T-cell (primary cell): ENCODE data around the gene CREBBP. TPM values are rescaled to one million over a fixed set of nuclear protein-coding genes. Genes with fewer than 3 reads are reported as not detected.
A peak's percentile ranks its signal among the peaks of the same experiment; 100 is the strongest.

Experiments used
- ATAC-seq, 4 experiments: fragments of 200-7000 bp in 3 of 4; fragments of 150-1000 bp in 1 of 4; cut with Tn5 transposase; replicated peaks in 1 of 4; 1 replicate in 3 of 4; 2 replicates in 1 of 4; pipeline ENCODE4 v1.10.0; 2021; ENCODE audit warnings: moderate library complexity in 3 of 4, mild to moderate bottlenecking in 2 of 4, moderate number of reproducible peaks in 1 of 4
- CTCF ChIA-PET, 2 donors: fragments of 300-600 bp; sonication (Branson Sonifier 250); formaldehyde crosslinking; loops; one replicate each; lab custom pipeline; 2022; ENCODE audit warnings: antibody characterized with exemption in 2 of 2; lab: Charles Lee
- POLR2A ChIA-PET, 2 donors: fragments of 300-600 bp; sonication (Branson Sonifier 250); formaldehyde crosslinking; loops; one replicate each; lab custom pipeline; 2022; ENCODE audit warnings: antibody characterized with exemption in 2 of 2; lab: Charles Lee
- DNase-seq, 35 experiments: peaks; one replicate each; pipeline versions ENCODE4 v3.0.0 to v3.0.0-alpha.2; 2013 to 2023
- H3K27ac ChIP-seq: one replicate; pipeline ENCODE4 v1.5.1; 2013; ENCODE audit warnings: low read length
- H3K27me3 ChIP-seq, 2 experiments: replicated peaks in 1 of 2; 1 replicate in 1 of 2; 2 replicates in 1 of 2; pipeline versions ENCODE4 v1.6.1 to v1.7.0; 2013; ENCODE audit warnings: low read length in 1 of 2, mixed read lengths in 1 of 2; ENCODE audit not compliant: control insufficient read depth in 2 of 2, insufficient read depth in 2 of 2; ENCODE audit errors: extremely low read depth in 1 of 2
- H3K36me3 ChIP-seq, 2 donors: 1 replicate in 1 of 2; 2 replicates in 1 of 2; pipeline versions ENCODE4 v1.6.1 to v1.7.0; 2013; ENCODE audit warnings: low read length in 1 of 2; ENCODE audit not compliant: control insufficient read depth in 2 of 2, insufficient read depth in 1 of 2; ENCODE audit errors: extremely low read depth in 1 of 2
- H3K4me1 ChIP-seq, 2 experiments: 1 replicate in 1 of 2; 2 replicates in 1 of 2; pipeline versions ENCODE4 v1.6.1 to v1.7.0; 2013; ENCODE audit warnings: low read length in 2 of 2, mixed read lengths in 1 of 2; ENCODE audit not compliant: insufficient read depth in 2 of 2, control insufficient read depth in 1 of 2; ENCODE audit errors: extremely low read depth in 1 of 2
- H3K4me3 ChIP-seq, 2 donors: 1 replicate in 1 of 2; 2 replicates in 1 of 2; pipeline versions ENCODE4 v1.5.1 to v1.7.0; 2013; ENCODE audit warnings: mild to moderate bottlenecking in 2 of 2, low read length in 1 of 2, moderate library complexity in 1 of 2; ENCODE audit not compliant: control insufficient read depth in 1 of 2; ENCODE audit errors: extremely low read depth in 1 of 2
- H3K9me3 ChIP-seq: 2 replicates; pipeline ENCODE4 v1.7.0; 2013
- H3K27ac Mint-ChIP-seq, 2 donors: one replicate each; pipeline ENCODE4 v1.8.0; 2020 to 2021; ENCODE audit warnings: mild to moderate bottlenecking in 2 of 2, mixed read lengths in 2 of 2
- H3K27me3 Mint-ChIP-seq, 2 donors: one replicate each; pipeline ENCODE4 v1.8.0; 2021 to 2022; ENCODE audit warnings: mixed read lengths in 2 of 2
- H3K36me3 Mint-ChIP-seq: one replicate; pipeline ENCODE4 v1.8.0; 2021; ENCODE audit warnings: mixed read lengths
- H3K4me1 Mint-ChIP-seq, 3 donors: one replicate each; pipeline ENCODE4 v1.8.0; 2020 to 2022; ENCODE audit warnings: mixed read lengths in 3 of 3, mild to moderate bottlenecking in 1 of 3
- H3K4me3 Mint-ChIP-seq, 3 donors: one replicate each; pipeline ENCODE4 v1.8.0; 2020 to 2022; ENCODE audit warnings: mild to moderate bottlenecking in 3 of 3, mixed read lengths in 3 of 3, moderate library complexity in 3 of 3
- H3K9me3 Mint-ChIP-seq, 3 donors: one replicate each; pipeline ENCODE4 v1.8.0; 2020 to 2022; ENCODE audit warnings: mixed read lengths in 3 of 3
- WGBS: methylation state at CpG from one replicate; pipeline ENCODE4 v1.1.5; 2013; ENCODE audit warnings: missing lambda C conversion rate; ENCODE audit not compliant: insufficient coverage; 5-methylcytosine and 5-hydroxymethylcytosine counted together
- total RNA-seq, 35 experiments: library from RNA in 6 of 35; stranded (reverse) in 6 of 35; fragments of 120-200 nt in 1 of 35; gene quantifications; one replicate each; pipeline versions ENCODE4 v1.2.1 to v1.2.4 and lab custom pipeline; 2013 to 2026

The CREBBP gene
- total RNA-seq, 5 donors from 2014 or later (not counting 1 experiment from before 2014, with no cell fraction given): 114 to 183 (median 127) TPM

DNA sequence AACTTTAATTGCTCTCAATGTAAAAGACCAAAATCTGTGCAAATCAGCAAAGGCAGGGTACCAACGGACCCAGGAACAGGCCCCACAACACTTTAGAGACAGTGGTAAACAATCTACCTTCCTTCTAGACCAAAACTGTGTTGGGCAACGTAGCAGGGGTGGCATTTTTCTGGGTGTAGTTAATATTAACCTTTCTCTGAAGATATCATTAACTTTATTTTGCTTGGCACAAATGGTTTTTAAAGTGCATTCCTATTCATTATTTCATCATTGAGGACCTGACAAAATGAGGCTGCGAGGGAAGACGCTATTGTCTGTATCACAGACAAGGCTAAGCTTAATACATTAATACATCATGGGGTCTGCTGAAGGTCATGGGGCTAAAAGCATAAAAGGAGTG lies 125.3 kb downstream of the CREBBP start:
- no CpG with 5 or more reads among the region's 4 CpGs for WGBS
- peaks cover 54% of the 10 kb centered on the region for H3K36me3 Mint-ChIP-seq
- peaks cover 3 to 78% of the 10 kb centered on the region in 2 donors for H3K36me3 ChIP-seq
- no peak overlapping the region for H3K4me3 ChIP-seq
- no peaks in the 10 kb centered on the region for H3K27me3 Mint-ChIP-seq
- H3K4me1 ChIP-seq: no peaks in the 10 kb centered on the region
- ATAC-seq (no peak), DNase-seq (no peak)
- ChIA-PET CTCF (no interaction called here), POLR2A (no interaction called here)
- no peak overlapping the region for H3K27ac ChIP-seq
- H3K4me3 Mint-ChIP-seq: no peak overlapping the region
- no peaks in the 10 kb centered on the region for H3K27me3 ChIP-seq
- H3K4me1 Mint-ChIP-seq: peaks cover 12 to 16% (median 14%) of the 10 kb centered on the region in 3 donors
- H3K9me3 ChIP-seq: no peaks in the 10 kb centered on the region
- H3K27ac Mint-ChIP-seq: peak overlapping the region in 1 of 2 donors; percentile 58
- no peaks in the 10 kb centered on the region for H3K9me3 Mint-ChIP-seq

DNA sequence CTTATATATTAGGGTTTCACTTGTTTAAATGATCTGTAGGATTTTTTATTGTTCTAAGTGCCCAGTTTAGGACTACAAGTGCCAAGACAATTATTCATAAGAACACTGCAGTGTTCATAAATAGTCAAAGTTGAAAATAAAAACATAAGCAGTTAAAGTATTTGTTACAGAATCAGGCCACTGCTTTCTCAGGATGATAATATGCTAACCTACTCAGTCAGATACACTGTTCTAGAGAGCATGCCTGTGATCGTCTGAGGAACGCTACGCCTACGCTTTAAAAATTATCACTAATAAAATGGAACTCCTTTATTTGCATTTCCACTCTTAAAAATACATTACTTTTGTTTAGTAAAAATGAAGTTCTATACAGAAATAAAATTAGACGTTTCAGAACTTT lies 125.7 kb downstream of the CREBBP start:
- Histone ChIP-seq H3K9me3 (no peaks in the 10 kb centered on the region), H3K4me1 (no peaks in the 10 kb centered on the region), H3K27me3 (no peaks in the 10 kb centered on the region), H3K27ac (no peak overlapping the region), H3K4me3 (no peak overlapping the region), H3K36me3 (peaks cover 3 to 82% of the 10 kb centered on the region in 2 donors)
- H3K4me3 Mint-ChIP-seq: no peak overlapping the region
- no CpG with 5 or more reads among the region's 5 CpGs for WGBS
- peaks cover 56% of the 10 kb centered on the region for H3K36me3 Mint-ChIP-seq
- ChIA-PET POLR2A (interaction anchor here in 1 of 2 donors (0.6 kb wide), 1 partner anchor 292 kb away, joined by 4 read pairs; no protein-coding TSS in a partner anchor), CTCF (no interaction called here)
- no peak for ATAC-seq
- no peak overlapping the region for H3K27ac Mint-ChIP-seq
- no peaks in the 10 kb centered on the region for H3K27me3 Mint-ChIP-seq
- H3K9me3 Mint-ChIP-seq: no peaks in the 10 kb centered on the region
- peaks cover 16 to 20% (median 18%) of the 10 kb centered on the region in 3 donors for H3K4me1 Mint-ChIP-seq
- DNase-seq: no peak

DNA sequence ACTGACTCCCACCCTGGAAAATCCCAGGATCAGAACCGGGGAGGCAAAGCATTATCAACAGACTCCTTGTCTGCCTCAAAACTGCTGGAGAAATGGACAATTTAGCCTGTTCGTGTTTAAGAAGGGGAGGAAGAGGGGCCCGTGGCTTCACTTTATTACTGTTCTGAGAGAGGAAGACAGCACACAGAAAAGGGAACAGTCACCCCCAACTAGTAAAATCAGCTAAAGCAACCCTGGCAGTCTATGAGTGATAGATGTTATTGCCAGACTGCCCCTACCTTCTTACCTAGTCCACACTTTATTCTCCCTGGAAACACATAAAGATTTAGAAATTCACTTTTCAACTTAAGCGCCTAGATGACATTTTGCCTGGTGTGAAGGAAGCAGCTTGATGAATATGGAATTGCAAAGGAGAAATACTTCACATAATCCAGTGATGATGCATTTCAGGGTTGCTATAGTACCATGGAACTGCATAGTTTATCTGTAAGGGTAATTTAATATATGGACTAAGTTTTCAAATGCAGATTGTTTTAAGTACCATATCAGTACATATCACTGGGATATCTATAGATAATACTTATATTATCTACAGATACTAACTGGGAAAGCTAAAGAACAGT lies 126.3 kb downstream of the CREBBP start:
- ATAC-seq: no peak
- Mint-ChIP-seq H3K9me3 (no peaks in the 10 kb centered on the region), H3K4me3 (no peak overlapping the region), H3K27me3 (no peaks in the 10 kb centered on the region), H3K36me3 (peaks cover 52% of the 10 kb centered on the region), H3K27ac (no peak overlapping the region), H3K4me1 (peaks cover 18 to 22% (median 20%) of the 10 kb centered on the region in 3 donors)
- ChIA-PET POLR2A (interaction anchor here in 1 of 2 donors (0.6 kb wide), 1 partner anchor 292 kb away, joined by 4 read pairs; no protein-coding TSS in a partner anchor), CTCF (no interaction called here)
- Histone ChIP-seq H3K9me3 (no peaks in the 10 kb centered on the region), H3K36me3 (peaks cover 3 to 79% of the 10 kb centered on the region in 2 donors), H3K4me1 (no peaks in the 10 kb centered on the region), H3K27me3 (no peaks in the 10 kb centered on the region), H3K27ac (no peak overlapping the region), H3K4me3 (no peak overlapping the region)
- no CpG with 5 or more reads among the region's 4 CpGs for WGBS
- DNase-seq: no peak

DNA sequence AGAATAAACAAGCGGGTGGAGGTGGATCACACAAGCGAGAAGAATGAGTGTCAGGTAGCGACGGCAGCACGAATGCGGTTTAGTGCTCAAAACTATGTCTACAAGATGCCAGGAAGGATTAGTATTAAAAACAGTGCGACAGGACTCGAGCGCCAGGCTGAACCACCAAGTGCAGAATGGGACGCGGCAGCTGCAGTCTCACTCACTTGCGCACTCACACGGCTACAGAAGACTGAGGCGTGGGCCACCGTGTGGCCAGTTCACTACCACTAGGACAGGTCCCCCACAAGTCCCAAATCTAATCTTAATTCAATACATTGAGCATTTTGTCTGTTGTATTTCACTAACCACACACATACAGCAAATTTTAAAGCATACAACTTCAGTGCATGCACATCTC lies 127.5 kb downstream of the CREBBP start:
- no peak overlapping the region for H3K4me3 ChIP-seq
- H3K27ac Mint-ChIP-seq: no peak overlapping the region
- no peak overlapping the region for H3K4me3 Mint-ChIP-seq
- no peaks in the 10 kb centered on the region for H3K27me3 ChIP-seq
- POLR2A ChIA-PET: no interaction called here
- no peaks in the 10 kb centered on the region for H3K9me3 ChIP-seq
- ATAC-seq: no peak
- CTCF ChIA-PET: no interaction called here
- H3K27ac ChIP-seq: no peak overlapping the region
- H3K27me3 Mint-ChIP-seq: no peaks in the 10 kb centered on the region
- H3K9me3 Mint-ChIP-seq: no peaks in the 10 kb centered on the region
- peaks cover 3 to 79% of the 10 kb centered on the region in 2 donors for H3K36me3 ChIP-seq
- H3K36me3 Mint-ChIP-seq: peaks cover 53% of the 10 kb centered on the region
- H3K4me1 ChIP-seq: no peaks in the 10 kb centered on the region
- DNase-seq: no peak
- 99% methylated on average over 15 of the region's 15 CpGs for whole genome bisulfite sequencing
- H3K4me1 Mint-ChIP-seq: peaks cover 18 to 22% (median 20%) of the 10 kb centered on the region in 3 donors

DNA sequence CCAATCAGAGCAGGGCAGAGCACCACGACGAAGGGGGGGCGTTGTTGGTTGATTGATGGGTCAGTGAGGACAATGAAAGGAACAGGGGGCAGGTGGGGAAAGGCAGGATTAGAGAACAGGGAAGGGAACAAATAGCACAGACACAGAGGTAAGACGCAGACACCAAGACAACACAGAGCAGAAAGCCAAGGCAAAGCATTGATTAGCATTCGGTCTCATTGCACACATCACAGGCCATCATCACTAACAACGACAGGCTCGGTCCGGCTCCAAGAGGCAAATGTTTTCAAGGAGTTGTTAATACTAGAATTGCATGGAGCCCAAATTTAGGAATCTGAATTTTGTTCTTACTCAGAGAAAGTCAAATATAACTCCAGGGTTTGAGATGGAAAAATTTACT lies 128.6 kb downstream of the CREBBP start:
- no peak for DNase-seq
- 100% methylated on average over 4 of the region's 8 CpGs for WGBS
- H3K36me3 Mint-ChIP-seq: peaks cover 53% of the 10 kb centered on the region
- Histone ChIP-seq H3K4me1 (no peaks in the 10 kb centered on the region), H3K36me3 (peaks cover 7 to 76% of the 10 kb centered on the region in 2 donors), H3K27ac (no peak overlapping the region), H3K27me3 (no peaks in the 10 kb centered on the region), H3K9me3 (no peaks in the 10 kb centered on the region), H3K4me3 (no peak overlapping the region)
- H3K27ac Mint-ChIP-seq: peak overlapping the region in 1 of 2 donors; percentile 8
- peaks cover 18 to 22% (median 20%) of the 10 kb centered on the region in 3 donors for H3K4me1 Mint-ChIP-seq
- POLR2A ChIA-PET: interaction anchor here in 1 of 2 donors (0.7 kb wide), 1 partner anchor 9 kb away, joined by 5 read pairs; no protein-coding TSS in a partner anchor
- CTCF ChIA-PET: interaction anchor here in 1 of 2 donors (0.7 kb wide), 1 partner anchor 560 kb away, joined by 3 read pairs; no protein-coding TSS in a partner anchor
- no peak overlapping the region for H3K4me3 Mint-ChIP-seq
- H3K9me3 Mint-ChIP-seq: no peaks in the 10 kb centered on the region
- no peak for ATAC-seq
- no peaks in the 10 kb centered on the region for H3K27me3 Mint-ChIP-seq

DNA sequence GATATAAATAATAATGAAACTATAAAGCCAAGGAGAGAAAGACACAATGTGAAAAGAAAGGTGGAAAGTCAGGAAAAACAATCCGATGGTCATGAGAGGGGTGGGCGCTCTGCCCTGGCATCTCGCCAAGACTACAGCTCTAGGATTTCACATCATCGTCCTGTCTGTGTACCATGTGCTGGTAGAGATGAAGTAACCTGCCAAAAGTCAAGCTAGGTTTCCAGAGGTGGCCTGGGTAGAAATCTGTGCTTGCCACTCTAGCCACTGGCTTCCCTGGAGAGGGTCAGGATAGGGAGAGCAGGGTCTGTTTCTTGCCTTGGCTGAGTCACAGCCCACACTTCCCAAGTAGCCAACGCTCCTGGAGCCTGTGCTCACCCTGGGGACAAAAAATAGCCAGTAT lies 132.2 kb downstream of the CREBBP start:
- no peaks in the 10 kb centered on the region for H3K4me1 ChIP-seq
- H3K27me3 Mint-ChIP-seq: no peaks in the 10 kb centered on the region
- no peaks in the 10 kb centered on the region for H3K9me3 ChIP-seq
- peaks cover 50% of the 10 kb centered on the region for H3K36me3 Mint-ChIP-seq
- H3K27me3 ChIP-seq: no peaks in the 10 kb centered on the region
- no peak overlapping the region for H3K4me3 ChIP-seq
- ChIA-PET POLR2A (no interaction called here), CTCF (no interaction called here)
- no peak overlapping the region for H3K4me3 Mint-ChIP-seq
- peaks cover 14 to 18% (median 17%) of the 10 kb centered on the region in 3 donors for H3K4me1 Mint-ChIP-seq
- WGBS: 100% methylated on average over 5 of the region's 5 CpGs
- no peak overlapping the region for H3K27ac ChIP-seq
- no peak for DNase-seq
- no peak for ATAC-seq
- no peaks in the 10 kb centered on the region for H3K9me3 Mint-ChIP-seq
- H3K27ac Mint-ChIP-seq: no peak overlapping the region
- H3K36me3 ChIP-seq: peaks cover 27 to 78% of the 10 kb centered on the region in 2 donors
